ENCODE measurements around the gene SORCS3. TPM values are rescaled to one million over a fixed set of nuclear protein-coding genes. Genes with fewer than 3 reads are reported as not detected.

SORCS3 gene
- total RNA-seq, 1 donor from 2014 or later = not detected

DNA sequence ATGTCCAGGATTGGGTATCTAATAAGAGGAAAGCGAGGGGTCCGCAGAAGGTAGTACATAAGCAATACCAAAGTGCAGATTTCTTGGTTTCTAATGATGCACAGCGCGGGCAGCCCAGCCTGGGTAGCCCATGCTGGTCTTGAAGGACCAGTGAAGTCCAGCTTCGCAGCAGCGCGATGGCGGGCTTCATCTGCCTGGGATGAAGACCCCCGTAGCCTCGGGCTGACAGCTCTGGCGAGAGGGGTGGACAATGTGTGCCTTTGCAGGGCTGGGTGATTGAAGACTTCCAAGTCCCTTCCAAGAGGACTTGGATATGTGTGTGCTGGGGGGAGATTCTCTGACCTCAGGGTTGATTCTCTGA, 2.2 kb downstream of the SORCS3 start:
- DNase-seq (ENCODE audit: low read depth) = no peak

DNA sequence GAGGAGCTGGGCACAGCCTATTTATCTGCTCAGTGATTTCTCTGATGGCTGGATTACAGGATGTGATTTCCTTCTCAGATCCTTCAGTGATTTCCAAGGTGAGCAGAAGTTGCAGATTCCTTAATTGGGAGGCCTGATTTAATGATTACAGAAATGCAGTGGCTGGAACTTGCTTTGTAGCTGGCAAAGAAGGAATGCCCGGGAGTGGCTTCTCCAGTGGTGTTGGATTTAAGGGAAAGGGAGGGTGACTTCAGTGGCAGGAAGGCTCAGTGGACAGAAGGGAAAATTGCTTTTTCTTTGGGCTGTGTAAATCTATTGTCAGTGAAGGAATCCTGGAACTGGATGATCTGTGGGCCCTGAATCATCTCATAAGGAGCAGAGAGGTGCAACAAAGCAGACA, 5.1 kb downstream of the SORCS3 start:
- DNase-seq (ENCODE audit: low read depth) = no peak

DNA sequence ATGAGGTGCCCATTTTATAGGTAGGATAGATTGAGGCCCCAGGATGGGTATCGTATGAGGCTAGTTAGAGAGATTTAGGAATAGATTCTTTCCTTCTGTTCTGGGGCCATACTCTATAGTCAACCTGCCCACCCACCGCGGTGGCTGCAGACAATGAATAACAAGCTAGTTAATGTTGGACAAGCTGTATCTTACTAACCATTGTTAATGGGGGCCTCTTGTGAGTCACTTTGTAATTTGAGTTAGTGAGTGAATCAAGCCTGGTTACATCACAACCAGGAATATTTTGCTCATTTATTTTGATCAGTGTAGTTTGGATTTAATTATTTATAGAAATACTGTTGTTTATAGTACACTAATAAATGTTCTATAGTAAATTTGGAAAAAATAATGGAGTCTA, 7.3 kb downstream of the SORCS3 start:
- no peak for DNase-seq (ENCODE audit: low read depth)

DNA sequence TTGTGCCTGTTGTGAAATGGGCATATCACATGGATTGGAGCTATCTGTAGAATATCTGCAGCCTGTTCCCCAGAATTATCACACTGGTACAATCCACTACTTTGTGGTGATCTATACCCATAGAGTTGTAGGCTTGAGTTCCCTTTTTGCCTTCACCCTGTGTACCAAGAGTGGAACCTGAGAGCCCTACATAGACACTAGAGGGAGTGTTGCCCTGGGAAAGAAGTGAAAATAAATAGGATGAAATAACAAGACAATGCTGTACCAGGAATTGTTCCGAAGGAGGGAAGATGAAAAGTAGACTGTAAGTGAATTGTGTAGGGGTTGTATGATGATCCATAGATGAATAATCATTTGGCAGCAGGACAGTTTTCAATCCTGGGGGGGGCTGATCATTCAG, 9.0 kb downstream of the SORCS3 start:
- no peak for DNase-seq (ENCODE audit: low read depth)

DNA sequence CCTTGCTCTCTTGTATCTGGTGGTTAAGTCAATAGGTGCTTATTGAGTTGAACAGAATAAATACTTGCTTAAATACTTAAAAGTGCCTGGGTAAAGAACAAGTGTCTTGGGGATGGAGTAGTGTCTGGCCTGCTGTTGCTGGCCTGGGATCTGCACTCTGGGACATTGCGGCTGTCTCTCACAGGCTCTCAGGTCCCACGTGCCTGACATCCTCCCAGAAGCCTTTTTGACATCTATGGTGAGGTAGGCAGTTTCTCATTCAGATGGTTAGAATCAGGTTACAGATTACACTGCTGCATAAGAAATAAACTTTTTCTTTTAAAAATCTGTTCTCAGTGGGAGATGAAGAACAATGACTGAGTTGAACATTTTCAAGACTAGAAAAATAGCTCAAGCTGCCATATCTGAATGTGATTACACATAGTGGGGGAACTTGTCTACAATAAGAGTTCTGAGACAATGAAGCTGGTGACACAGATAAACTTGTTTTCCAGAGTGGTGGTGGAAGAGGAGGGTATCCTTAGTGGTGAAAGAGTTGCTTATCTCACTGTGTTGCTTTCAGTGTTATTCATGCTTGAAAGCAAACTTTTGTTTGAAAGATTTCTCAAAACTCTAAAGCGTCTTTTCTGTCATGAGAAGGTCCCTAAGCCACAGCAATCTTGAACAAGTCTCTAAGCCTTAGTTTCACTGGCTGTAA, 9.7 kb downstream of the SORCS3 start:
- DNase-seq (ENCODE audit: low read depth) = no peak

DNA sequence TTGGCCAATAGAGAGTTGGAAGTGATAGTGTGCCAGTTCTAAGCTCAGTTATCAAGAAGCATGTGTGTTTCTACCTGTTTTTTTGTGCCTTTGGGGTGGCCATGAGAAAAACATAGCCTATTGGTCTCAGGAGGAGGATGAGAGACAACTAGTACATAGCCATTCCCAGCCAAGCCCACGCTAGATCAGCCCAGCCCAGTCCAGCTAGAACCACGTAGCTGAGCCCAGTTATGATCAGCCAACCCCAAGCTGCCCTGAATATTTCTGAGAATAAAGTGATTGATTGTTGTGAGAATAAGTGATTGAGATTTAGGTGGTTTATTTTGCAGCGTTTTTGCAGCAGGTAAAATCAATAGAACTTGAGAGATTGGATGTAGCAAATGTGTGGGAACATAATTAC, 15.9 kb downstream of the SORCS3 start:
- DNase-seq (ENCODE audit: low read depth) = no peak

DNA sequence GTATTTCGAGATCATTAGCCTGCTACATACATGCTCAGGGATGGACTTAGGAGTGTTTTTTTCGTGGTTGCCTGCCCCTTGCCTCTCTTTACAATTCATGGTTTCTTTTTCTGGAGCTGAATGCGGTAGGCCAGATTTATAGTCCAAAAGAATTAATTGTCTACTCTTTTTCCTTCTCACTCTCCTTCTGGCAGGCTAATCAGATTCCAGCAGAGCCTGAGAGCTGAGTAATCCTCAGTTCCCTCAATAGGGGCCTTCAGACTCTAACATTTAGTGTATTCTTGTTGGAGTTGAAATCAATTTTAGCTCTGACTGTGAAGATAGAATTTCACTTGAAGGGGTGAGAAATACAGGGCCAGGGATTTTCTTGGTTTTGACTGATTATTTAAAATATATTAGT, 16.4 kb downstream of the SORCS3 start:
- no peak for DNase-seq (ENCODE audit: low read depth)

DNA sequence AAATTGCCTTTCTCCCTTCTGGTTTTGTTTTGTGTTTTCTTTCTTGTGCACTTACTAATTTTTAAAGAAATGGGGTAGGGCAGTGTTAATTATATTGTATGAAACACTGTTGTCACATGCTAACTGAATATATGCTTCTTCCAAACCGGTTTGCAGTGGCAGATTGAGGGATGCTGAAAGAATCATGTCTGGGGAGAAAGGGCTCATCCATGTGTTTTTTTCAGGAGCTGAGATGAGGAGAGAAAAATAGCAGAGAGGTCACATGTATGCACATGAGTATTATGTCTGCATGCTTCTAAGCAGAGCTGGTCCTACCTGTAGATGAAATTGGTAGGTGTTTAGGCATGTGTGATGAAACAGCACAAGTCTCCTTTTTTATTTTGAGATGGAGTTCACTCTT, 17.0 kb downstream of the SORCS3 start:
- DNase-seq (ENCODE audit: low read depth) = no peak

DNA sequence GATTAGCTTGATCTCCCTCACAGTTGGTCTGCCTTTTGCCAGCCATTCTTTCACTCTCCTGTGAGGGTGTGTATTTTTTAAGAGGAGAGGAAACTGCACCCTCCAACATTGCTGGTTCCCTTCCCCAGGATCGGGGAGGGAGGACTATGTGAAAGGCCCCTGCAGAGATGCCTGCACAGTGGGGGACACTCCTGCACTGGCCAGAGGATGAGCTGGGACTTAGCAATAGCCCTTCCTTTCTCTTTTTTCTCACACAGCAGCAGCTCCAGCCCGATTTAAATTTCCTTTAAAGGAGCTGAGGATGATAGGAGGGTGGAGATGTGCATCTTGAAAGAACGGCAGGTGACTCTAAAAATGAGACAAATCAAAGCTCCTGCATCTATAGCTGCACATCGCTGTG, 18.7 kb downstream of the SORCS3 start:
- DNase-seq (ENCODE audit: low read depth) = no peak

DNA sequence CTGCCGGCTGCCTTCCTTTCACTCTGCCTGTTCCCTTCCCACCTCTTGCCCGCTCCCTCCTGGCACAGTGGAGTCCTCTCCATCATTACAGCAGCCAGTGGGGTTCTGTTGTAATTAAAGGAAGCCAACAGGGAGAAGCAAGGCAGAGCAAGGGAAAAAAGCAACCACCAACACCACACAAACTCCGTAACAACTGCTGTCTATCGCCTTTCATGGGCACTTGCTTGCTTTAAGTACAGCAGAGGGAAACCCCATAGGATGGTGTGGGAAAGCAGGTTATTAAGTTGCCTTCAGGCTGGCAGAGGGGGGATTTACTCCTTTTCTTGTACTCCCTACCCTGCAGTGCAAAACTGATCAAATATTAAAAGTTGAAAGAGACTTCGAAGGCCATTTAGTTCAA, 22.0 kb downstream of the SORCS3 start:
- no peak for DNase-seq (ENCODE audit: low read depth)

DNA sequence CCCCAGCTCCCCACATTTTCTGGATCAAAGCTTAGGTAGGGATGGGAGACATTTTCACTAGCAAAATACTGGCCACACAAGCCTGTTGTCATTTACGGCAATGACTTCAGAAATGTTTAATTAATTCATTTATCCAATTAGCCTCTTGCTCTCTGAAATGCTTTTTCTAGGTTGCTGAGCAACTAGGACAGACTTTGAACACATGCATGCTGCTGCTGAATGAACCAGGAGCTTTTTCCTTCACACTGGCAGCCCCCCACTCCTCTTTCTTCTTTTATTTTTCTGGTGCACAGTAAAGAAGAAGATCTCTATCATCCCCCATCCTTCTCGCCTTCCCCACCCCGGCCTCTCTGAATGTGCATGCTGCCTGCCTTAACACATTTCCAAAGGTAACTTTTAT, 22.5 kb downstream of the SORCS3 start:
- no peak for DNase-seq (ENCODE audit: low read depth)

DNA sequence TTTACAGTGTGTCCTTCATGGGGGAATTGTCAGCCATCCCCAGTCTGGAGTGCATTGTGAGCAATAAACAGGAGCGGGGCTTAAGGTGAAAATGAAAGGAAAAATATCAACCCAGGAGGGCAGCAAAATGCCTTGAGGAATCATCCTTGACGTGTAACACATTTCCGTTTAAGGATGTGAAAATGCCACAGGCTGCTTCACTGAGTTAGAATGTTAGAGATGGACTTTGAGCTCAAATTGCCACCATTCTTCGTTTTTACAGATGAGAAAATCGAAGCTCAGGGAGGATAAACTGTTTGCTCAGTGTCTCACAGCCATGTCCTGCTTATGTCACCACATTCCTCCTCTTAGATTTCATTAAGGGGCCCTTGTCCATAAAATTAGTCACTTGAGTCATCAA, 23.1 kb downstream of the SORCS3 start:
- DNase-seq (ENCODE audit: low read depth) = no peak

DNA sequence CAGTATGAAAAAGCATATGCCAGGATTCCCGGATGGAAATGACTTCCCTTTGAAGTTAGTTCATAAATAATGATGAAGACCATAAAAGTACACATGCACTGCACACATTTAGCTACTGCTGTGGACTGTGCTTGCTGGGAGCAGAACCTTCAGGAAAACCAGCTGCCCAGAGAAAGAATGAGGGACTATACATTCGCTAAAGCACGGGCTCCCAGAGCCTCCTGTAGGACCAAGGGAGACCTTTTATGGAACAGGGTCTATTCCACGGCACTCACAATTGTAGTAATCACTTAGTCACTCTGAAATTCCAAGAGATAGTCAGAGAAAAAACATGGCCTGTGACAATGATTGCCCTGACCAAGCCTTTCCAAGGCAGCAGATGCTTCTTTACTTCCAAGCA, 24.1 kb downstream of the SORCS3 start:
- DNase-seq (ENCODE audit: low read depth) = no peak

DNA sequence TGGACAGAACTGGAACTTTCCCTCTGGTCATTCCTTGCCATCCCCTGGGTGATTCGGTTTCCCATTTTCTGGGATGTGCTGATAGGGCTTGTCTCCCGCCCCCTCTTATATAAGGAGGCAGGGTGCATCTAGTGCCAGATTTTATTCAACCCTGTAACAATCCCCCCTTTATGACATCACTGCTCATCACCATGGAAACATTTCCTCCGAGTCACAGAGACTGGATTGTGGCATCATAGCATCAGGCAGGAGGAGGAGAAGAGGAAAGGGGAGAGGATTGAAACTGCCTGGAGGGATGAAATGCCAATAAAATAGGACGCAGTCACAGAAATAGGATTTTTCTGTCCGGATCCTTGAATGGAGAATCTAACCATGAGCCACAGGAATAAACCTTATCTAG, 25.0 kb downstream of the SORCS3 start:
- no peak for DNase-seq (ENCODE audit: low read depth)

DNA sequence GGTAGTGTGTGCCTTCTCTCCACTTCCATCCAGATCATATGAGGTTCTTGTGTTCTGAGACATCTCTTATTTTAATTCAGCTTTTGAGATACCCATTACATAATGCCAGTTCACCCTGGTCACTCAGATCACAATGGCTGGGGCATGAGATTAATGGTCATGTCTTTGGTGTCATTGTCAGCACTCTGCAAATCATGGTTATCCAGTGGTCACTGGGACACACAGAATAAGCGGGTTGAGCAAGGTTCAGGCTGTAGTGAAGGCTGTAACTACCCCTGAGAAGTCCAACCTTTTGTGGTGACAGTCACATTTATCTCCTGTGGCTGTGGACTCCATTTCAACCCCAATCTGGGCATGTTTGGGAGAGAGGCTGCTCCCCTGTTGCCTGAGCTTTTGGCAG, 35.8 kb downstream of the SORCS3 start:
- no peak for DNase-seq (ENCODE audit: low read depth)

DNA sequence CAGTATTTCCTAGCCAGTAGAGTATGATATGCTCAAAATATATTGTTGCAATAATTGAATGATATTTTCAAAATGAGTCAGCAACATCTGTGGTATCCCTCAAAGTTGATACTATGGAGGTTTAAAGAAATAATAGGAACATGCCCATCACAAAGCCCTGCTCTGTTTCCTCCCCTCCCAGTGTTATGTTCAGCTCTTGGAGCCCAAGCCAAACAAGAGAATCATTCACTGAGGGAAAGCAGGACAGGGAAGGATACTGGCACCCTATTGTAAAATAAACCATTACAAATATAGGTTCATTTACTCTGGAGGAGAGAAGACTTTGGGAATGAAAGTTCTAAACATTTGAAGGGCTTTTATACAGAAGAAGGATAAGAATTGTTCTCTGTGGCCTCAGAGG, 37.6 kb downstream of the SORCS3 start:
- no peak for DNase-seq (ENCODE audit: low read depth)

DNA sequence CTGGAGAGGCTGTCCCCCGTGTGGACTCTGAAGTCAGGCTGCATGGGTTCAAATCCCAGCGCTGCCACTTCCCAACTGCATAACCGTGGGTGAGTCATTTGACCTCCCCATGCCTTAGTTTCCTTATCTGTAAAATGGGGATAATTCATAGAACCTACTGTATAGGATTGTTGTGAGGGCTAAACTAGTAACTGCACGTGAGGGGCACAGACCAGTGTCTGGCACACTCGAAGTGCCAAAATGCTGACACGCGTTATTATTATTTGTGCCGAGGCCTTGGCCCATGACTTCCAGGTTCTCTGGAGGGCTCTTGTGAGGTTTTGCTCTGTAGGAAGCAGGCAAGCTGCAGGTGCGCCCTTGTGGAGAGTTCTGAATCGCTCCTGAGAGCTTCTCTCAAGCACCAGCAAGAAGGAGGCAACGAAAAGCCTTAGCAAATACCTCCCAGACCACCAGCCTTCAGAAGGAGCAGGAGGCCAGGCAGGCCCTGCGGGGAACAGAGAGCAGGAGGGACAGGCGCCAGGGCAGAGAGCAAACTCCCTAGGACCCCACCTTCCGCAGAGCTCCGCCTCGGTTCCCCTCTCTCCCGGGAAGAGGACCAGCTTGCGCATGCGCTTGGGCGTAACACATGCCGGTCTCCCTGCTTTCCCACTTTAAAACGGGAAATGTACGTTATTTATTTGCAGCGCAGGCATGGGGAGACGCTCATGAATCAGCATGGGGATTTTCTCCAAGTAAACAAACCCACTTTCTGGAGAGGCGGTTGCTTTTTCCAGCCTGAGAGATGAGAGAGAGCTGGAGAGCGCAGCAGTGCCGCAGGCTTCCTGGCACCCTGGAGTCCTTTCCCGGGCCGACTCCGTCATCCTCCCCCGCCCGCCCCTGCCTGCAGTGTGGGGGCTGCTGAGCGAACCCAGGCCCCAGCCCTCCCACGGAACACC, 39.6 kb downstream of the SORCS3 start:
- DNase-seq (ENCODE audit: low read depth) = no peak

DNA sequence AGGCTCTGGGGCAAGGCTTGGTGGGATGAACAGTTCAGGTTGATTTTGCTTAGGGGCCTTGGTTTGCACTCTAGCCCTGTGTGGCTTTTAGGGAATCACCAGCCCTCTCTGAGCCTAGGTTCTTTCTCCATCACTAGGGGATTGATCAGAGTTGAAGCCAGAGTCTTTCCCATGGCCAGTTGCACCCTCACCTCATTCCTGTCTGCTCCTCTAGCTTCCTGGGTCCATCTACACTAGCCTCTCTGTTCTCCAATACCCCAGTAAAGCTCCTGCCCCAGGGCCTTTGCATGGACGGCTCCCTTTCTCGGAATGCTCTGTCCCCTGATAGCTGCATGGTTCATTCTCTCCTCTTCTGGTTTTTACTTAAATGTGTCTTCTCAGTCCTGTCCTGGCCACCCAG, 40.4 kb downstream of the SORCS3 start:
- DNase-seq (ENCODE audit: low read depth) = no peak

DNA sequence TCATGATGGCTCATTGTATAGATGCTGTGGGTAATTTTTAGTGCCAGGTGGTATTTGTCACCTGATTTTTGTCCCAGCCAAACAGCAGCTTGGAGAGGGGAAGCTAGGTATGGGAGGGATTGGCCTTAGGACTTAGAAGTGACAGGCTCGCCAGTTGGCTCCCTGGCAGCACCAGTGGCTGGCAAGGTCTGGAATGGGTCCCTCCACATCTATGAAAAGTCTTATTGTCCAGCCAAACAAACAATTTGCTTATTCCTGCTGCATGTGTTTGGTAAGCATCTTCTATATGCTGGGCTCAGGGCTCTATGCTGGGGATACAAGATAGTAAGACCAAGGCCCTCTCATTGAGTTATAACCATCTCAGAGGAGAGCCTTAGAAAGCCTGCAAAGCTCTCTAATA, 42.5 kb downstream of the SORCS3 start:
- DNase-seq (ENCODE audit: low read depth) = no peak

DNA sequence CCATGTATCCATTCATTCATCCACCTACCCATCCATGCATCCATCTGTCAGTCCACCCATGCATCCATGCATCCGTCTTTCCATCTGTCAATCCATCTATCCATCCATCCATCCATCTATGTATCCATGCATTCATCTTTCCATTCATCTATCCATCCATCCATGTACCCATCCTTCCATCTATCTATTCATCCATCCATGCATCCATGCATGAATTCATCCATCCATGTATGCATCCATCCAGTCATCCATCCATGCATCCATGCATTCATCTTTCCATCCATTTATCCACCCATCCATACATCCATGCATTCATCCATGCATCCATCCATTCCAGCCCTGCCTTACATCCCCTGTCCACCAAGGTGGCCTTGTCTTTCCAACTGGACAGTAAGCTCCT, 45.7 kb downstream of the SORCS3 start:
- DNase-seq (ENCODE audit: low read depth) = no peak

DNA sequence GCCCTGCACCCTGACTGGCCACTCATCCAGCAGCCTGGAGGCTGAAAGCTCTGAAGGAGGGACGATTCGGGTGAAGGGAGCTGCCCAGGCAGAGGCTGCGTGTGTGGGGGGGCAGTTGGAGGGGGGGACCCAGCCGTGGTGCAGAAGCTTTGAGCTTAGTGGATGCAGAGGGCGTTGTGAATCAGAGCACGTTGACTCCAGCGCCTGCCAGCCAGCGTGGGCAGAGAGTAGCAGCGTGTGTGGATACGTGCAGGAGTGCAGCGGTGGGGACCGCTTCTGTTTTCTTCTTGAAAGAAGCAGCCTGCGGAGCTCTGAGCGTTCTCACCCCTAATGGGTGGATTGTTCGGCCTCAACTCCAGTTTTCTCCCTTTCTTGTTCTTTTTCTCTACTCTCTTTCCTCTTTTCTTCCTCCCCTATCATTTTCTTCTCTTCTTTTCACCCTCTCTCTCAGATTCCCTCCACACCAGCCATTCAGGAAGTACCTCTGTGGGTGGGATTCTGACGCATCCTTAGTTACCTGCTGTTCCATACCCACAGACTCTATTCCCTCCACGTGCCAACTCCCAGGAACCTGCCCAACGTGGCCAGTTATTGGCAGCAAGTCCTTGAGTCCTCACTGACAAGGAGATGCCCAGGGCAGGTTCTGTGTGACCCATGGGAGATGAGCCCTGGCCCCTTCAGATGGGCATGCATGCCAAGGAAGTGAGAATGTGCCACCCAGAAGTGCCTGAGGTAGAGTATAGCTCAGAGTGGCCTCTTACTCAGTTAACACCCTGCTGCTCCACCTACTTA, 47.4 kb downstream of the SORCS3 start:
- DNase-seq (ENCODE audit: low read depth) = no peak

DNA sequence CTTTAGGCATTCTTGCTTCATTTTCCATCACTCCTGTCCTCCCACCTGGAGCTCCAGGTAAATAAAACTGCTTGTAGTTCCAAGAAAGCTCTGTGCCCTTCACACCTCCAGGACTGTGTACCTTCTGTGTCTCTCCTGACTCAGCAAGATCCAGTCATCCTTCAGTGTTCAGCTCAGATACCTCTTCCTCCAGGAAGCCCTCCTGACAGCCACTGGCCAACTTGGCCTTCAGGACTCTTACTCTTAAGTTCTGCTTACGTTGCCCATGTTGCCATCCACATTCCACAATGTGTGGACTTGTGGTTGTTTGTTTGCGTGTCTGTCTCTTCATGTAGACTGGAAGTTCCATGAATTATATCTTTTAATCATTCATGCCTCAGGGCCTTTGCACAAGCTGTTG, 48.0 kb downstream of the SORCS3 start:
- DNase-seq (ENCODE audit: low read depth) = no peak

All from myocyte (in vitro differentiated cells).